ENCODE data around the gene ARHGEF28.

The ARHGEF28 gene

GRCh38 chr5:73729329-73729728 is 103.3 kb downstream of the ARHGEF28 start:
- TF ChIP-seq EZH2 (IDR thresholded peaks at IDR 0.05; ENCODE audit: borderline replicate concordance, low read depth, low read length, severe bottlenecking): no peak
- TF ChIP-seq CTCF (IDR thresholded peaks at IDR 0.05; ENCODE audit: borderline replicate concordance, extremely low read depth, low read length, poor library complexity, severe bottlenecking): no peak
- Histone ChIP-seq H2AFZ (ENCODE audit: low read depth, low read length) (no peak overlapping the region), H3K9ac (ENCODE audit: low read depth, low read length) (no peak overlapping the region), H4K20me1 (ENCODE audit: insufficient read depth, low read length) (no peaks in the 10 kb centered on the region), H3K36me3 (ENCODE audit: insufficient read depth, low read length) (no peaks in the 10 kb centered on the region), H3K27ac (ENCODE audit: low read length) (no peak overlapping the region), H3K9me3 (ENCODE audit: insufficient read depth, low read length, severe bottlenecking) (no peaks in the 10 kb centered on the region), H3K27me3 (ENCODE audit: insufficient read depth, low read length, poor library complexity) (peaks cover 10% of the 10 kb centered on the region), H3K79me2 (ENCODE audit: insufficient read depth, low read length) (no peaks in the 10 kb centered on the region), H3K4me2 (ENCODE audit: insufficient read depth, low read length) (no peak overlapping the region), H3K4me1 (ENCODE audit: insufficient read depth, low read length) (no peaks in the 10 kb centered on the region), H3K4me3 (ENCODE audit: low read depth in 1 of 2, low read length in 2 of 2) (no peak overlapping the region)
- DNase-seq (no peak), ATAC-seq (ENCODE audit: insufficient read depth, low read depth) (no peak)

- DNase-seq (no peak), ATAC-seq (ENCODE audit: insufficient read depth, low read depth) (no peak)
- Histone ChIP-seq H3K9me3 (ENCODE audit: insufficient read depth, low read length, severe bottlenecking) (no peaks in the 10 kb centered on the region), H3K4me1 (ENCODE audit: insufficient read depth, low read length) (no peaks in the 10 kb centered on the region), H3K27ac (ENCODE audit: low read length) (no peak overlapping the region), H3K4me2 (ENCODE audit: insufficient read depth, low read length) (no peak overlapping the region), H3K27me3 (ENCODE audit: insufficient read depth, low read length, poor library complexity) (peaks cover 7% of the 10 kb centered on the region), H4K20me1 (ENCODE audit: insufficient read depth, low read length) (no peaks in the 10 kb centered on the region), H2AFZ (ENCODE audit: low read depth, low read length) (no peak overlapping the region), H3K36me3 (ENCODE audit: insufficient read depth, low read length) (no peaks in the 10 kb centered on the region), H3K9ac (ENCODE audit: low read depth, low read length) (no peak overlapping the region), H3K4me3 (ENCODE audit: low read depth in 1 of 2, low read length in 2 of 2) (no peak overlapping the region), H3K79me2 (ENCODE audit: insufficient read depth, low read length) (no peaks in the 10 kb centered on the region)
- TF ChIP-seq CTCF (IDR thresholded peaks at IDR 0.05; ENCODE audit: borderline replicate concordance, extremely low read depth, low read length, poor library complexity, severe bottlenecking): no peak
- TF ChIP-seq EZH2 (IDR thresholded peaks at IDR 0.05; ENCODE audit: borderline replicate concordance, low read depth, low read length, severe bottlenecking): no peak
Observed at GRCh38 chr5:73732045-73732444, 106.0 kb downstream of the ARHGEF28 start.

- H3K9me3 ChIP-seq (ENCODE audit: insufficient read depth, low read length, severe bottlenecking): no peaks in the 10 kb centered on the region
- no peak overlapping the region for H2AFZ ChIP-seq (ENCODE audit: low read depth, low read length)
- no peak for DNase-seq
- H3K79me2 ChIP-seq (ENCODE audit: insufficient read depth, low read length): no peaks in the 10 kb centered on the region
- no peaks in the 10 kb centered on the region for H3K4me1 ChIP-seq (ENCODE audit: insufficient read depth, low read length)
- H3K4me2 ChIP-seq (ENCODE audit: insufficient read depth, low read length): no peak overlapping the region
- H3K4me3 ChIP-seq (ENCODE audit: low read depth in 1 of 2, low read length in 2 of 2): no peak overlapping the region
- TF ChIP-seq CTCF (IDR thresholded peaks at IDR 0.05; ENCODE audit: borderline replicate concordance, extremely low read depth, low read length, poor library complexity, severe bottlenecking) (no peak), EZH2 (IDR thresholded peaks at IDR 0.05; ENCODE audit: borderline replicate concordance, low read depth, low read length, severe bottlenecking) (no peak)
- no peaks in the 10 kb centered on the region for H3K36me3 ChIP-seq (ENCODE audit: insufficient read depth, low read length)
- H4K20me1 ChIP-seq (ENCODE audit: insufficient read depth, low read length): no peaks in the 10 kb centered on the region
- no peak overlapping the region for H3K27ac ChIP-seq (ENCODE audit: low read length)
- ATAC-seq (ENCODE audit: insufficient read depth, low read depth): no peak
- no peak overlapping the region for H3K9ac ChIP-seq (ENCODE audit: low read depth, low read length)
- H3K27me3 ChIP-seq (ENCODE audit: insufficient read depth, low read length, poor library complexity): peaks cover 7% of the 10 kb centered on the region
Observed at GRCh38 chr5:73733219-73733618, 107.2 kb downstream of the ARHGEF28 start.

Measured in DND-41 (cell line).